WTC11 (cell line): Measurements from ENCODE around the gene GRIA2. TPM values are rescaled to one million over a fixed set of nuclear protein-coding genes. Genes with fewer than 3 reads are reported as not detected.

Experiments used
- ATAC-seq: fragments of 200-7000 bp; cut with Tn5 transposase; 2 replicates; pipeline ENCODE4 v1.10.0; 2021; ENCODE audit warnings: mild to moderate bottlenecking, moderate library complexity
- CTCF ChIA-PET: fragments of 300-600 bp; sonication (Branson Sonifier 250); formaldehyde crosslinking; loops from one replicate; lab custom pipeline; 2021; ENCODE audit warnings: antibody characterized with exemption; lab: Charles Lee
- POLR2A ChIA-PET: fragments of 350-600 bp; sonication (Branson Sonifier 250); formaldehyde crosslinking; loops from one replicate; lab custom pipeline; 2021; ENCODE audit warnings: antibody characterized with exemption; lab: Charles Lee
- DNase-seq: peaks from one replicate; pipeline ENCODE4 v3.0.0; 2021; ENCODE audit warnings: low spot score
- H3K27ac Mint-ChIP-seq: 2 replicates; pipeline ENCODE4 v1.8.0; 2021; ENCODE audit warnings: mixed read lengths
- H3K27me3 Mint-ChIP-seq: 2 replicates; pipeline ENCODE4 v1.8.0; 2021; ENCODE audit warnings: low read depth, mild to moderate bottlenecking, moderate library complexity, mixed read lengths
- H3K36me3 Mint-ChIP-seq: 2 replicates; pipeline ENCODE4 v1.8.0; 2021; ENCODE audit warnings: mixed read lengths
- H3K4me1 Mint-ChIP-seq: 2 replicates; pipeline ENCODE4 v1.8.0; 2022; ENCODE audit warnings: mixed read lengths
- H3K4me3 Mint-ChIP-seq: 2 replicates; pipeline ENCODE4 v1.8.0; 2021; ENCODE audit warnings: mild to moderate bottlenecking, moderate library complexity, mixed read lengths
- H3K9me3 Mint-ChIP-seq: 2 replicates; pipeline ENCODE4 v1.8.0; 2021; ENCODE audit warnings: mixed read lengths
- ATF1 ChIP-seq: sonication (generic); formaldehyde crosslinking; IDR thresholded peaks from 2 replicates; pipeline ENCODE4 v1.8.1; 2023; ENCODE audit warnings: mild to moderate bottlenecking, moderate library complexity, missing genetic modification reagents
- CREM ChIP-seq: sonication (generic); formaldehyde crosslinking; IDR thresholded peaks from 2 replicates; pipeline ENCODE4 v1.8.1; 2022; ENCODE audit warnings: mild to moderate bottlenecking, missing genetic modification reagents, moderate library complexity
- ELF4 ChIP-seq: sonication (generic); formaldehyde crosslinking; IDR thresholded peaks from 2 replicates; pipeline ENCODE4 v1.8.1; 2022; ENCODE audit warnings: low read depth, mild to moderate bottlenecking, moderate library complexity, missing genetic modification reagents
- FOXK1 ChIP-seq: sonication (generic); formaldehyde crosslinking; IDR thresholded peaks from 2 replicates; pipeline ENCODE4 v1.8.0; 2022; ENCODE audit warnings: mild to moderate bottlenecking, moderate library complexity, missing genetic modification reagents
- HMGA2 ChIP-seq: fragments of 250-450 bp; sonication (Bioruptor Pico); IDR thresholded peaks from 2 replicates; pipeline ENCODE4 v1.4.0; 2021; ENCODE audit warnings: mild to moderate bottlenecking, moderate library complexity
- JUN ChIP-seq: sonication (generic); formaldehyde crosslinking; IDR thresholded peaks from 2 replicates; pipeline ENCODE4 v1.8.0; 2023; ENCODE audit warnings: mild to moderate bottlenecking, missing genetic modification reagents
- MYBL2 ChIP-seq: sonication (generic); formaldehyde crosslinking; IDR thresholded peaks from 2 replicates; pipeline ENCODE4 v1.8.1; 2023; ENCODE audit warnings: mild to moderate bottlenecking, moderate library complexity, missing genetic modification reagents
- NFATC4 ChIP-seq: fragments of 250-450 bp; sonication (Bioruptor Pico); IDR thresholded peaks from 2 replicates; pipeline ENCODE4 v1.9.0; 2021; ENCODE audit warnings: mild to moderate bottlenecking
- OVOL2 ChIP-seq: fragments of 250-450 bp; sonication (Bioruptor Pico); IDR thresholded peaks from 2 replicates; pipeline ENCODE4 v1.9.0; 2021; ENCODE audit warnings: mild to moderate bottlenecking, borderline replicate concordance
- ZBTB21 ChIP-seq: sonication (generic); formaldehyde crosslinking; IDR thresholded peaks from 2 replicates; pipeline ENCODE4 v1.8.1; 2023; ENCODE audit warnings: mild to moderate bottlenecking, missing genetic modification reagents, borderline replicate concordance
- total RNA-seq: library from RNA; stranded (reverse); gene quantifications from 3 replicates; pipeline ENCODE4 v1.2.3, GENCODE V29; 2021
- TF ChIP-seq, protein P1 (sequence below): sonication (generic); formaldehyde crosslinking; IDR thresholded peaks from 2 replicates; pipeline ENCODE4 v1.8.0; 2022; ENCODE audit warnings: mild to moderate bottlenecking, missing genetic modification reagents
- TF ChIP-seq, protein P2 (sequence below): sonication (generic); formaldehyde crosslinking; conservative IDR thresholded peaks from 2 replicates; pipeline ENCODE4 v1.8.1; 2023; ENCODE audit warnings: mild to moderate bottlenecking, low read depth, missing genetic modification reagents, moderate library complexity
- TF ChIP-seq, protein P3 (sequence below): fragments of 250-450 bp; sonication (Bioruptor Pico); IDR thresholded peaks from 2 replicates; pipeline ENCODE4 v1.8.0; 2021; ENCODE audit warnings: mild to moderate bottlenecking
- TF ChIP-seq, protein P4 (sequence below): sonication (generic); formaldehyde crosslinking; IDR thresholded peaks from 2 replicates; pipeline ENCODE4 v1.8.1; 2022; ENCODE audit warnings: mild to moderate bottlenecking, moderate library complexity, missing genetic modification reagents
- TF ChIP-seq, protein P5 (sequence below): fragments of 250-450 bp; sonication (Bioruptor Pico); IDR thresholded peaks from 2 replicates; pipeline ENCODE4 v2.1.2; 2022; ENCODE audit warnings: mild to moderate bottlenecking, moderate library complexity
- TF ChIP-seq, protein P6 (sequence below): sonication (generic); formaldehyde crosslinking; IDR thresholded peaks from 2 replicates; pipeline ENCODE4 v1.8.1; 2023; ENCODE audit warnings: mild to moderate bottlenecking, moderate library complexity, missing genetic modification reagents
- TF ChIP-seq, protein P7 (sequence below): fragments of 200-600 bp; IDR thresholded peaks from 2 replicates; pipeline ENCODE4 v1.8.0; 2022; ENCODE audit warnings: antibody characterized with exemption

The GRIA2 gene
- total RNA-seq, 1 experiment from 2014 or later: not detected

DNA sequence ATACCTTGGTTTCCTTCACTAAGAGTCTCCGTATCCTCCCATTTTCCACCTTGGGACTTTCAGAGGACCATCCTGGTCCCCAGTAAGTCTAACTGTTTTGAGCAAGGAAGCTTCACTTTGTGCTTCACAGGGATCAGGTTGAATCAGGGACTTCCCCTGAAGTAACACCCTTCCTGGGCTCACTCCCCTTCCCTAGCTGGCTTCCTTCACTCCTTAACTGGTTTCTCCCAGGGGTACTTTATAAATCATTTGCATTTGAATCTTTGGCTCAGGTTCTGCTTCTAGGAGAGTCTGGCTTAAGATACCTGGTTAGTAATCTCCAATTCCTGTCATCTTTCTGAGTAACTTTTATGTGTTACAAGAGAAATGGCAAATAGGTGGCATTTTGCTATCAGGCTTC lies 24.5 kb upstream of the GRIA2 start:
- ChIA-PET CTCF (interaction anchor here (1.0 to 2.0 kb wide), 2 partner anchors 9 to 95 kb away, joined by 3 to 12 read pairs; no protein-coding TSS in a partner anchor), POLR2A (no interaction called here)
- no peaks in the 10 kb centered on the region for H3K9me3 Mint-ChIP-seq
- peak overlapping the region; percentile 50; the same call in 1 of the 2 replicates for H3K27ac Mint-ChIP-seq
- no peaks in the 10 kb centered on the region for H3K27me3 Mint-ChIP-seq
- no peak for DNase-seq
- no peaks in the 10 kb centered on the region for H3K36me3 Mint-ChIP-seq
- peak; percentile 97 for ATAC-seq
- H3K4me1 Mint-ChIP-seq: peaks cover 29% of the 10 kb centered on the region
- TF ChIP-seq, protein P1, sequence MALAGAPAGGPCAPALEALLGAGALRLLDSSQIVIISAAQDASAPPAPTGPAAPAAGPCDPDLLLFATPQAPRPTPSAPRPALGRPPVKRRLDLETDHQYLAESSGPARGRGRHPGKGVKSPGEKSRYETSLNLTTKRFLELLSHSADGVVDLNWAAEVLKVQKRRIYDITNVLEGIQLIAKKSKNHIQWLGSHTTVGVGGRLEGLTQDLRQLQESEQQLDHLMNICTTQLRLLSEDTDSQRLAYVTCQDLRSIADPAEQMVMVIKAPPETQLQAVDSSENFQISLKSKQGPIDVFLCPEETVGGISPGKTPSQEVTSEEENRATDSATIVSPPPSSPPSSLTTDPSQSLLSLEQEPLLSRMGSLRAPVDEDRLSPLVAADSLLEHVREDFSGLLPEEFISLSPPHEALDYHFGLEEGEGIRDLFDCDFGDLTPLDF (CRISPR knock-in tag): no peak
- no peak for TF ChIP-seq JUN (CRISPR knock-in tag)
- TF ChIP-seq, protein P2, sequence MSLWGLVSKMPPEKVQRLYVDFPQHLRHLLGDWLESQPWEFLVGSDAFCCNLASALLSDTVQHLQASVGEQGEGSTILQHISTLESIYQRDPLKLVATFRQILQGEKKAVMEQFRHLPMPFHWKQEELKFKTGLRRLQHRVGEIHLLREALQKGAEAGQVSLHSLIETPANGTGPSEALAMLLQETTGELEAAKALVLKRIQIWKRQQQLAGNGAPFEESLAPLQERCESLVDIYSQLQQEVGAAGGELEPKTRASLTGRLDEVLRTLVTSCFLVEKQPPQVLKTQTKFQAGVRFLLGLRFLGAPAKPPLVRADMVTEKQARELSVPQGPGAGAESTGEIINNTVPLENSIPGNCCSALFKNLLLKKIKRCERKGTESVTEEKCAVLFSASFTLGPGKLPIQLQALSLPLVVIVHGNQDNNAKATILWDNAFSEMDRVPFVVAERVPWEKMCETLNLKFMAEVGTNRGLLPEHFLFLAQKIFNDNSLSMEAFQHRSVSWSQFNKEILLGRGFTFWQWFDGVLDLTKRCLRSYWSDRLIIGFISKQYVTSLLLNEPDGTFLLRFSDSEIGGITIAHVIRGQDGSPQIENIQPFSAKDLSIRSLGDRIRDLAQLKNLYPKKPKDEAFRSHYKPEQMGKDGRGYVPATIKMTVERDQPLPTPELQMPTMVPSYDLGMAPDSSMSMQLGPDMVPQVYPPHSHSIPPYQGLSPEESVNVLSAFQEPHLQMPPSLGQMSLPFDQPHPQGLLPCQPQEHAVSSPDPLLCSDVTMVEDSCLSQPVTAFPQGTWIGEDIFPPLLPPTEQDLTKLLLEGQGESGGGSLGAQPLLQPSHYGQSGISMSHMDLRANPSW (CRISPR knock-in tag): no peak
- no peak for TF ChIP-seq MYBL2 (CRISPR knock-in tag)
- no peak for TF ChIP-seq ELF4 (CRISPR knock-in tag)
- no peak for TF ChIP-seq ZBTB21 (CRISPR knock-in tag)
- no peak for TF ChIP-seq FOXK1 (CRISPR knock-in tag)
- TF ChIP-seq, protein P3, sequence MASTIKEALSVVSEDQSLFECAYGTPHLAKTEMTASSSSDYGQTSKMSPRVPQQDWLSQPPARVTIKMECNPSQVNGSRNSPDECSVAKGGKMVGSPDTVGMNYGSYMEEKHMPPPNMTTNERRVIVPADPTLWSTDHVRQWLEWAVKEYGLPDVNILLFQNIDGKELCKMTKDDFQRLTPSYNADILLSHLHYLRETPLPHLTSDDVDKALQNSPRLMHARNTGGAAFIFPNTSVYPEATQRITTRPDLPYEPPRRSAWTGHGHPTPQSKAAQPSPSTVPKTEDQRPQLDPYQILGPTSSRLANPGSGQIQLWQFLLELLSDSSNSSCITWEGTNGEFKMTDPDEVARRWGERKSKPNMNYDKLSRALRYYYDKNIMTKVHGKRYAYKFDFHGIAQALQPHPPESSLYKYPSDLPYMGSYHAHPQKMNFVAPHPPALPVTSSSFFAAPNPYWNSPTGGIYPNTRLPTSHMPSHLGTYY (CRISPR knock-in tag): no peak
- no peak for TF ChIP-seq HMGA2 (CRISPR knock-in tag)
- no peak for TF ChIP-seq OVOL2 (CRISPR knock-in tag)
- TF ChIP-seq NFATC4 (CRISPR knock-in tag): no peak
- TF ChIP-seq, protein P4, sequence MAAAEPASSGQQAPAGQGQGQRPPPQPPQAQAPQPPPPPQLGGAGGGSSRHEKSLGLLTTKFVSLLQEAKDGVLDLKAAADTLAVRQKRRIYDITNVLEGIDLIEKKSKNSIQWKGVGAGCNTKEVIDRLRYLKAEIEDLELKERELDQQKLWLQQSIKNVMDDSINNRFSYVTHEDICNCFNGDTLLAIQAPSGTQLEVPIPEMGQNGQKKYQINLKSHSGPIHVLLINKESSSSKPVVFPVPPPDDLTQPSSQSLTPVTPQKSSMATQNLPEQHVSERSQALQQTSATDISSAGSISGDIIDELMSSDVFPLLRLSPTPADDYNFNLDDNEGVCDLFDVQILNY: no peak
- TF ChIP-seq CREM (CRISPR knock-in tag): no peak
- H3K4me3 Mint-ChIP-seq: no peak overlapping the region

DNA sequence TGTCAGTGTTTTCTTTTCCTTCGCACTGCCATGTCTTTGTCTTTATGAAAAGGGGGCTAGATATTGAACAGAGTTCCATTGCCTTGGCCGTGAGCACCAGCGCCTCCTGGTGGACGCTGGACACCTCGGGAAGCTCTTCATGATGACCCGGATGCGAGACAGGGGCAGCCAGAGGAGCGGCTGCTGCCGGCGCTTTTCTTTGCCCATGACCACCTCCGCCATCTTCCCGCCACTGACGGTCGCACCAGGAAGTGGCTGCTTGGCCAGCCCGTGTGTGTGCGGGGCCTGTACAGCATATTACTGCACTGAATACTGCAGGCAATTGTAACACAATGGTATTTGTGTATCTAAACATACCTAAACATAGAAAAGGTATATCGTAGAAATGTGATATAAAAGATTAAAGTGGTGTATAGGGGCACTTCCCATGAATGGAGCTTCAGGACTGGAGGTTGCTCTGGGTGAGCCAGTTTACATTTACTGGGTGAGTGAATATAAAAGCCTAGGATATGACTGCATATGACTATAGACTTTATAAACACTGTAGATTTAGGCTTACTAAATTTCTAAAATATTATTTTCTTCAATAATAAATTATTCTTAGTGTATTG lies 15.8 kb upstream of the GRIA2 start:
- Mint-ChIP-seq H3K27me3 (no peaks in the 10 kb centered on the region), H3K4me3 (no peak overlapping the region), H3K9me3 (peaks cover 15% of the 10 kb centered on the region), H3K27ac (no peak overlapping the region), H3K4me1 (peaks cover 2% of the 10 kb centered on the region; the same call in 1 of the 2 replicates), H3K36me3 (no peaks in the 10 kb centered on the region)
- ATAC-seq (peak; percentile 97), DNase-seq (peak; percentile 81)
- TF ChIP-seq ATF1 (CRISPR knock-in tag): no peak
- TF ChIP-seq, protein P5, sequence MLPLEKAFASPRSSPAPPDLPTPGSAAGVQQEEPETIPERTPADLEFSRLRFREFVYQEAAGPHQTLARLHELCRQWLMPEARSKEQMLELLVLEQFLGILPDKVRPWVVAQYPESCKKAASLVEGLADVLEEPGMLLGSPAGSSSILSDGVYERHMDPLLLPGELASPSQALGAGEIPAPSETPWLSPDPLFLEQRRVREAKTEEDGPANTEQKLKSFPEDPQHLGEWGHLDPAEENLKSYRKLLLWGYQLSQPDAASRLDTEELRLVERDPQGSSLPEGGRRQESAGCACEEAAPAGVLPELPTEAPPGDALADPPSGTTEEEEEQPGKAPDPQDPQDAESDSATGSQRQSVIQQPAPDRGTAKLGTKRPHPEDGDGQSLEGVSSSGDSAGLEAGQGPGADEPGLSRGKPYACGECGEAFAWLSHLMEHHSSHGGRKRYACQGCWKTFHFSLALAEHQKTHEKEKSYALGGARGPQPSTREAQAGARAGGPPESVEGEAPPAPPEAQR (CRISPR knock-in tag): 0 out of 2 replicates have a peak, but pooled peaks have one; percentile 65
- TF ChIP-seq, protein P6, sequence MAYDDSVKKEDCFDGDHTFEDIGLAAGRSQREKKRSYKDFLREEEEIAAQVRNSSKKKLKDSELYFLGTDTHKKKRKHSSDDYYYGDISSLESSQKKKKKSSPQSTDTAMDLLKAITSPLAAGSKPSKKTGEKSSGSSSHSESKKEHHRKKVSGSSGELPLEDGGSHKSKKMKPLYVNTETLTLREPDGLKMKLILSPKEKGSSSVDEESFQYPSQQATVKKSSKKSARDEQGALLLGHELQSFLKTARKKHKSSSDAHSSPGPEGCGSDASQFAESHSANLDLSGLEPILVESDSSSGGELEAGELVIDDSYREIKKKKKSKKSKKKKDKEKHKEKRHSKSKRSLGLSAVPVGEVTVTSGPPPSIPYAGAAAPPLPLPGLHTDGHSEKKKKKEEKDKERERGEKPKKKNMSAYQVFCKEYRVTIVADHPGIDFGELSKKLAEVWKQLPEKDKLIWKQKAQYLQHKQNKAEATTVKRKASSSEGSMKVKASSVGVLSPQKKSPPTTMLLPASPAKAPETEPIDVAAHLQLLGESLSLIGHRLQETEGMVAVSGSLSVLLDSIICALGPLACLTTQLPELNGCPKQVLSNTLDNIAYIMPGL (CRISPR knock-in tag): 0 out of 2 replicates have a peak, but pooled peaks have one; percentile 27
- TF ChIP-seq, protein P4: no peak
- no peak for TF ChIP-seq FOXK1 (CRISPR knock-in tag)
- TF ChIP-seq, protein P7, sequence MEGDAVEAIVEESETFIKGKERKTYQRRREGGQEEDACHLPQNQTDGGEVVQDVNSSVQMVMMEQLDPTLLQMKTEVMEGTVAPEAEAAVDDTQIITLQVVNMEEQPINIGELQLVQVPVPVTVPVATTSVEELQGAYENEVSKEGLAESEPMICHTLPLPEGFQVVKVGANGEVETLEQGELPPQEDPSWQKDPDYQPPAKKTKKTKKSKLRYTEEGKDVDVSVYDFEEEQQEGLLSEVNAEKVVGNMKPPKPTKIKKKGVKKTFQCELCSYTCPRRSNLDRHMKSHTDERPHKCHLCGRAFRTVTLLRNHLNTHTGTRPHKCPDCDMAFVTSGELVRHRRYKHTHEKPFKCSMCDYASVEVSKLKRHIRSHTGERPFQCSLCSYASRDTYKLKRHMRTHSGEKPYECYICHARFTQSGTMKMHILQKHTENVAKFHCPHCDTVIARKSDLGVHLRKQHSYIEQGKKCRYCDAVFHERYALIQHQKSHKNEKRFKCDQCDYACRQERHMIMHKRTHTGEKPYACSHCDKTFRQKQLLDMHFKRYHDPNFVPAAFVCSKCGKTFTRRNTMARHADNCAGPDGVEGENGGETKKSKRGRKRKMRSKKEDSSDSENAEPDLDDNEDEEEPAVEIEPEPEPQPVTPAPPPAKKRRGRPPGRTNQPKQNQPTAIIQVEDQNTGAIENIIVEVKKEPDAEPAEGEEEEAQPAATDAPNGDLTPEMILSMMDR: peak; percentile 75
- POLR2A ChIA-PET: interaction anchor here (0.7 kb wide), 1 partner anchor 513 kb away, joined by 4 read pairs; no protein-coding TSS in a partner anchor
- CTCF ChIA-PET: interaction anchor here (0.6 to 1.8 kb wide), 9 partner anchors 9 to 729 kb away, joined by 3 to 12 read pairs (median 5); partner anchors contain the start of gene GRIA2
